Body of pancreas (tissue), 4 donors: ENCODE measurements around the gene EN2.

Source experiments
- POLR2A ChIP-seq, 3 donors: fragments of 450-650 bp; IDR thresholded peaks; one replicate each; pipeline ENCODE4 v1.6.1; 2016; ENCODE audit warnings: antibody characterized with exemption in 3 of 3, mild to moderate bottlenecking in 2 of 3
- TF ChIP-seq, protein P1 (sequence below), 7 experiments: fragments of 450-650 bp in 4 of 7; fragments of 200-600 bp in 3 of 7; sonication (generic) in 3 of 7; IDR thresholded peaks; one replicate each; pipeline ENCODE4 v1.5.1; 2016 to 2019; ENCODE audit warnings: antibody characterized with exemption in 7 of 7

- TF ChIP-seq, protein P1, sequence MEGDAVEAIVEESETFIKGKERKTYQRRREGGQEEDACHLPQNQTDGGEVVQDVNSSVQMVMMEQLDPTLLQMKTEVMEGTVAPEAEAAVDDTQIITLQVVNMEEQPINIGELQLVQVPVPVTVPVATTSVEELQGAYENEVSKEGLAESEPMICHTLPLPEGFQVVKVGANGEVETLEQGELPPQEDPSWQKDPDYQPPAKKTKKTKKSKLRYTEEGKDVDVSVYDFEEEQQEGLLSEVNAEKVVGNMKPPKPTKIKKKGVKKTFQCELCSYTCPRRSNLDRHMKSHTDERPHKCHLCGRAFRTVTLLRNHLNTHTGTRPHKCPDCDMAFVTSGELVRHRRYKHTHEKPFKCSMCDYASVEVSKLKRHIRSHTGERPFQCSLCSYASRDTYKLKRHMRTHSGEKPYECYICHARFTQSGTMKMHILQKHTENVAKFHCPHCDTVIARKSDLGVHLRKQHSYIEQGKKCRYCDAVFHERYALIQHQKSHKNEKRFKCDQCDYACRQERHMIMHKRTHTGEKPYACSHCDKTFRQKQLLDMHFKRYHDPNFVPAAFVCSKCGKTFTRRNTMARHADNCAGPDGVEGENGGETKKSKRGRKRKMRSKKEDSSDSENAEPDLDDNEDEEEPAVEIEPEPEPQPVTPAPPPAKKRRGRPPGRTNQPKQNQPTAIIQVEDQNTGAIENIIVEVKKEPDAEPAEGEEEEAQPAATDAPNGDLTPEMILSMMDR (IDR thresholded peaks at IDR 0.05), result no peak
- no peak for TF ChIP-seq POLR2A (IDR thresholded peaks at IDR 0.05)
Observed at GRCh38 chr7:155458111-155458877, at the start of gene EN2.
